Measurements from ENCODE around the gene RFX4. TPM values are rescaled to one million over a fixed set of nuclear protein-coding genes. Genes with fewer than 3 reads are reported as not detected.

RFX4 gene
- total RNA-seq, 6 experiments from 2014 or later: not detected

DNA sequence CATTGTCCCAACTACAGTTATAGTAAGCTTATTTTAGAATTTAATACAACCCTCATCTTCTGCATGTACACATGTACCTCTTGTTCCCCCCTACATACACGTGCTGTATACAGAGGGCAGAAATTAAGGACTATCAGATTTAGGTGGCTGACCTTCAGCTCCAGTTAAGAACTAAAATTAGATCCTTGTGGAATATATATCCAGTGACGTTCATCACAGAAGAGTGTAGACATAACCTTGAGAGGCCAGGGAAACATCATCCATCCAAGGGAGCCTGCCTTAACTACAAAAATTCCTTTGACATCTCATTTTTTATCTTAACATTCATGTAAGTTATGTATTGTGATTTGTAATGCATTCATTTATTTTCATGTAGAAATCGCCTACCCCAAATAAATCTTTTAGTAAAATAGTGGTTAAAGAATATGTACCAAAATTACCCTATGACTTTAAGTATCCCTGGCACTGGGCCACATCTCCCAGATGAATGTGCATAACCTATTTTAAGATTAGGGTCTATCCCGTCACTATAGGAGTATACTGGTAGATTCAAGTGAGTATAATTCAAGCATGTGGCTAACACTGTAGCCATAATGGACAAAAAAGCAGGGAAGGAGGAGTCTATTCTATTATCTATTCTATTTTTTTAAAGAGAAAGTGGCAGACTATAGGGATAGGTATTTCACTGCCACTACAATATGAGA lies 219.2 kb downstream of the RFX4 start:
- no peaks in the 10 kb centered on the region; the same call in 1 of the 2 replicates for H3K27me3 Mint-ChIP-seq (ENCODE audit: insufficient read depth)
- no peak overlapping the region for H3K4me3 Mint-ChIP-seq
- no peak for DNase-seq
- no peaks in the 10 kb centered on the region for H3K9me3 Mint-ChIP-seq
- H3K27ac Mint-ChIP-seq: no peak overlapping the region
- no peaks in the 10 kb centered on the region for H3K4me1 Mint-ChIP-seq (ENCODE audit: low read depth)
- peaks cover 12% of the 10 kb centered on the region for H3K36me3 Mint-ChIP-seq (ENCODE audit: low read depth)
- TF ChIP-seq, protein P1, sequence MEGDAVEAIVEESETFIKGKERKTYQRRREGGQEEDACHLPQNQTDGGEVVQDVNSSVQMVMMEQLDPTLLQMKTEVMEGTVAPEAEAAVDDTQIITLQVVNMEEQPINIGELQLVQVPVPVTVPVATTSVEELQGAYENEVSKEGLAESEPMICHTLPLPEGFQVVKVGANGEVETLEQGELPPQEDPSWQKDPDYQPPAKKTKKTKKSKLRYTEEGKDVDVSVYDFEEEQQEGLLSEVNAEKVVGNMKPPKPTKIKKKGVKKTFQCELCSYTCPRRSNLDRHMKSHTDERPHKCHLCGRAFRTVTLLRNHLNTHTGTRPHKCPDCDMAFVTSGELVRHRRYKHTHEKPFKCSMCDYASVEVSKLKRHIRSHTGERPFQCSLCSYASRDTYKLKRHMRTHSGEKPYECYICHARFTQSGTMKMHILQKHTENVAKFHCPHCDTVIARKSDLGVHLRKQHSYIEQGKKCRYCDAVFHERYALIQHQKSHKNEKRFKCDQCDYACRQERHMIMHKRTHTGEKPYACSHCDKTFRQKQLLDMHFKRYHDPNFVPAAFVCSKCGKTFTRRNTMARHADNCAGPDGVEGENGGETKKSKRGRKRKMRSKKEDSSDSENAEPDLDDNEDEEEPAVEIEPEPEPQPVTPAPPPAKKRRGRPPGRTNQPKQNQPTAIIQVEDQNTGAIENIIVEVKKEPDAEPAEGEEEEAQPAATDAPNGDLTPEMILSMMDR (IDR thresholded peaks at IDR 0.05): no peak

DNA sequence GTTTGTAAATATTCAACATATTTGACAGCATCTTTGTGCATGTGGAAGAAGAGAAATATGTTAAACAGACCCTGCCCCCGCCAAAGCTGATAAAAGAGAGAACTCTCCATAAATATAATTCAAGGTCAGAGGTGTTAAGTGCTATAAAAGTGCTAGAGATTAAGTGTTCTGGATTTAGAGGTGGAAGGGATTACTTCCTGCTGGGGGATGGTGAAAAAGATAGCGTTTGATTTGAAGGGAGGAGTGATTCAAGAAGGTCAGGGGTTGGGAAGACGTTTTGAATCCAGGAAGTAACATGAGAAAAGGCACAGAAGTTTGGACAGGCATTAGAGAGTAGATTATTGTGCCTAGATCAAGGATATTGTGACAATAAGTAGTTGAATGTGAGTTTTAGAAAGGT lies 221.9 kb downstream of the RFX4 start:
- Mint-ChIP-seq H3K4me1 (ENCODE audit: low read depth) (no peaks in the 10 kb centered on the region), H3K27ac (peak overlapping the region; percentile 8; the same call in 1 of the 2 replicates), H3K4me3 (no peak overlapping the region), H3K27me3 (ENCODE audit: insufficient read depth) (no peaks in the 10 kb centered on the region; the same call in 1 of the 2 replicates), H3K9me3 (no peaks in the 10 kb centered on the region), H3K36me3 (ENCODE audit: low read depth) (peaks cover 7% of the 10 kb centered on the region)
- TF ChIP-seq, protein P1 (IDR thresholded peaks at IDR 0.05): no peak
- no peak for DNase-seq

Other genes with a start within 250 kb of the RFX4 start
- gene POLR3B, start 225.3 kb upstream of the RFX4 start, total RNA-seq (2021; fragmentation: NEBNext Ultra II Directional; extraction: Animal tissue kit (Norgen Biotek cat#: 25700)): 10 to 100 TPM; 16.4 to 18.8 (median 17.3) TPM
- gene RIC8B, start 191.7 kb downstream of the RFX4 start, total RNA-seq (2021; fragmentation: NEBNext Ultra II Directional; extraction: Animal tissue kit (Norgen Biotek cat#: 25700)): 10 to 100 TPM in 4 of 6 experiments, 1 to 10 TPM in 2; 8.0 to 12.0 (median 10.2) TPM